ENCODE data around the gene LYRM2.

DNA sequence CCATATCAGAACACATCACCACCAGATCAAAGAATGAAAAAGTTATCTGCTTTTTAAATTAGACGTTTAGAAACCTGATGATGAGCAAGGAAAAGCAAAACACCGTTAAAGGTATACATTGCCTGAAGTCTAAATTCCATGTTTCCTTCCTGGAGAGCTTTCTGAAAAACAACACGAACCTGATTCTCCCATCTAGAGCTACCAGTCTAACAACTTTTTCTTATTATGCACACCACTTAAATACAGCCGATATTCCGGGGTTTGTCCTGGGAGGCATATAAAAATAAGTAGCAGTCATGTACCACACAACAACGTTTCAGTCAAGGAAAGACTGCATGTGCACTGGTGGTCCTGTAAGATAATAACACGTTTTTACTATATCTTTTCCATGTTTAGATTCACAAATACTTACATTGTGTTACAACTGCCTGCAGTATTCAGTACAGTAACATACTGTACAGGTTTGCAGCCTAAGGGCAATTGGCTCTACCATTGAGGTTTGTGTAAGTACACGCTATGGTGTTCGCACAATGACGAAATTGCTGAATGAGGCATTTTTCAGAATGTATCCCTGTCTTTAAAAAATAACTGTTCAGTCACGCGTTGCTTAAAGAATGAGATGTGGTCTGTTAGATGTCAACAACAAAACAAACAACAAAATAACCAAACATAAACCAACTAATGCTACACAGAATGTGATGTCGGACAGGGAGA lies 19.1 kb upstream of the LYRM2 start:
- TF ChIP-seq POLR2A (IDR thresholded peaks at IDR 0.05) (no peak), POLR2AphosphoS5 (IDR thresholded peaks at IDR 0.05) (no peak), EP300 (IDR thresholded peaks at IDR 0.05) (no peak)
- TF ChIP-seq, protein P1, sequence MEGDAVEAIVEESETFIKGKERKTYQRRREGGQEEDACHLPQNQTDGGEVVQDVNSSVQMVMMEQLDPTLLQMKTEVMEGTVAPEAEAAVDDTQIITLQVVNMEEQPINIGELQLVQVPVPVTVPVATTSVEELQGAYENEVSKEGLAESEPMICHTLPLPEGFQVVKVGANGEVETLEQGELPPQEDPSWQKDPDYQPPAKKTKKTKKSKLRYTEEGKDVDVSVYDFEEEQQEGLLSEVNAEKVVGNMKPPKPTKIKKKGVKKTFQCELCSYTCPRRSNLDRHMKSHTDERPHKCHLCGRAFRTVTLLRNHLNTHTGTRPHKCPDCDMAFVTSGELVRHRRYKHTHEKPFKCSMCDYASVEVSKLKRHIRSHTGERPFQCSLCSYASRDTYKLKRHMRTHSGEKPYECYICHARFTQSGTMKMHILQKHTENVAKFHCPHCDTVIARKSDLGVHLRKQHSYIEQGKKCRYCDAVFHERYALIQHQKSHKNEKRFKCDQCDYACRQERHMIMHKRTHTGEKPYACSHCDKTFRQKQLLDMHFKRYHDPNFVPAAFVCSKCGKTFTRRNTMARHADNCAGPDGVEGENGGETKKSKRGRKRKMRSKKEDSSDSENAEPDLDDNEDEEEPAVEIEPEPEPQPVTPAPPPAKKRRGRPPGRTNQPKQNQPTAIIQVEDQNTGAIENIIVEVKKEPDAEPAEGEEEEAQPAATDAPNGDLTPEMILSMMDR (IDR thresholded peaks at IDR 0.05), result no peak
